DMS79 (cell line): ENCODE measurements around the gene DDIAS.
"Not testable (repeated sequence)": the region's sequence is repeated elsewhere in the genome, so short reads cannot be mapped to it uniquely, and the experiment has no call there.

ENCODE experiments used
- DNase-seq: peaks from one replicate; lab custom pipeline; 2025; lab: John Stamatoyannopoulos, UW

DDIAS gene

DNA sequence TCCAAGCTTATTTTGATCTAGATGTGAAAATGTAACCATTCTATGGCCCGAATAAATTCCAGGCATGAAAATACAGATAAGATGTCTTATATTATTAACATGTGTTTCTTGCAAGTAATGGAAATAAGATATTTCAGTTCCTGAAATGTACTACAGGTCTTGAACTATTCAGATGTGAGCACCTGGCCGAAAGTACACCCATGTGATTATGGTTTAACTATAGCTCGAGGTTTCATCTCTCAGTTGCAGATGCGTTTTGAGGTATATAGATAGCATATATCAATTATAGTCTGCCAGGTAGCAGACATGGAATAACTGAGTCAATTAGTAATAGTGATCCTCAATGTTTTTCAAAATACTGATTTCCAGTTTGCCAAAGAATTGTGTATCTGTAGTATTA, 68.3 kb downstream of the DDIAS start:
- no peak for DNase-seq

DNA sequence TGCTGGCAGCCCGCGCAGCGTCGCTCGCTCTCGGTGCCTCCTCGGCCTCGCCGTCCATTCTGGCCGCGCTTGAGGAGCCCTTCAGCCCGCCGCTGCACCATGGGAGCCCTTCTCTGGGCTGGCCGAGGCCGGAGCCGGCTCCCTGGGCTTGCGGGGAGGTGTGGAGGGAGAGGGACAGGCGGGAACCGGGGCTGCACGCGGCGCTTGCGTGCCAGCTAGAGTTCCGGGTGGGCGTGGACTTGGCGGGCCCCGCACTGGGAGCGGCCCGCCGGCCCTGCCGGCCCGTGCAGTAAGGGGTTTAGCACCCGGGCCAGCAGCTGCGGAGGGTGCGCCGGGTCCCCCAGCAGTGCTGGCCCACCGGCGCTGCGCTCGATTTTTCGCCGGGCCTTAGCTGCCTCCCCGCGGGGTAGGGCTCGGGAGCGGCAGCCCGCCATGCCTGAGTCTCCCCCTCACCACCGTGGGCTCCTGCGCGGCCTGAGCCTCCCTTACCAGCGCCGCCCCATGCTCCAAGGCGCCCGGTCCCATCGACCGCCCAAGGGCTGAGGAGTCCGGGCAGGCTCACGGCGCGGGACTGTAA, 69.1 kb downstream of the DDIAS start:
- not testable (repeated sequence) for DNase-seq

GRCh38 chr11:82971519-82971946, 70.0 kb downstream of the DDIAS start:
- not testable (repeated sequence) for DNase-seq

GRCh38 chr11:82972103-82972502, 70.6 kb downstream of the DDIAS start:
- DNase-seq = no peak

GRCh38 chr11:82974135-82974534, 72.6 kb downstream of the DDIAS start:
- DNase-seq = no peak

- DNase-seq = no peak
These were observed 73.3 kb downstream of the DDIAS start for GRCh38 chr11:82974851-82975250.

- DNase-seq = no peak
These were observed 74.3 kb downstream of the DDIAS start for GRCh38 chr11:82975882-82976281.

DNA sequence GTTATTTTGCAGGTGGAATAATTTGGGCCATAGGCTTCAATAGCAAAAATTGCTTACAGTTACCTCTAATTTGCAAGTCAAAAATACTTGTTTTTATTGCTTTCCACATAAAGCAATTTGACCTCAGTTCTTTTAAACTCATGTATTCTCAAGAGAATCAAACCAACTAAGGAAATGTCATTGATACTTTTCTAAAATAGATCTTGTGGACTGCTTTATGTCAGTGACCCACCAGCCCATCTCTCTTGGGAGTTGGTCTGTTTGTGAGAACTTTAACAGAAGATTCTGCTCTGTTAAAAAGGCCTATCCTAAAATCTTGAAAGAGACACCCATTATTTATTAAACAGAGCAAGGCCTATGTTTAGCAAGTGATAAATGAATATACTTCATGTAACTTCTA, 75.2 kb downstream of the DDIAS start:
- no peak for DNase-seq

DNA sequence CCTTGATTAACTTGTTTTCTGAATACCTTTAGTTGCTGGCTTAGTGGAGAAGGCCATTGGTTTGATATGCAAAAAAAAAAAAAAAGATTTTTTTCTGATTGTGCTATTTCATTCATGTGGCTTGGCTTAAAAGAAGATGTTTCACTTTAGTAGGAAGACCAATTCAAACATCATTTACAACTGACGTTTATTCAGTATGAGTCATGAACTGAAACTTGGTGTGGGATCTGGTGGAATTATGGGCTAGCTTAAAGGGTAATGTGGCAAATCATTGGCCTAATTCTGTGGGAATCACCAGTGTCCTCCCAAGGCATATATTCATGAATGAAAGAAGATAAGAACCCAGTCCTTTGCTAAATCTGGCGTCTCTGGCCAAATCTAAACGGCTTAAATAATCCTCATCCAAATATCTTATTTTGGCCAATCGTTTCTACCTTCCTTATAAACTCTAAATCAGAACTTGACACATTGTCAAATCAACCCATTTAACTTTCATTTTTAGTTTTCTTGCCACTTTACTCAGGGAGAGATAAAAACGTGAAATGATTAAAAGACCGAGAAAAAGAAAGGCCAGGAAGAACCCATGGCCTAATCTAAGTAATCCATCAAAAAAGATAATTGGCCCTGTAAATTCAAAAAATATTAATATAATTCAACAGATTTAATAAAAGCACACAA, 77.0 kb downstream of the DDIAS start:
- DNase-seq = no peak

DNA sequence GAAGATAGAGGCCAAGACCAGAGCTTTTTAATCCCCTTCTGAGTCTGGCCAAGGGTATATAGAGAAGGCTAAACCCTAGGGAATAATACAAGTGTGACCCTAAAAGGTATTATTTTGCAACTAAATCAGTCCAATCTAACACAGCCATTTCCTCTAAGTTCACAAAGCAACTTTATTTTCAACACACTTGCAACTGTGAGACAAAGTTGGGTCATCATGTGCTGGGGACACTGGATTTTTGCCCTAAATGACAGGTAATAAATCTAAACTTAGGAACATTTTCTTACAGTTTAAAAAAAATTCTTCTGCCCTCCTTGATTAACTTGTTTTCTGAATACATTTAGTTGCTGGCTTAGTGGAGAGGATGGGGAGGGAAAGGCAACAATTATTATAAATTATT, 78.3 kb downstream of the DDIAS start:
- no peak for DNase-seq

DNA sequence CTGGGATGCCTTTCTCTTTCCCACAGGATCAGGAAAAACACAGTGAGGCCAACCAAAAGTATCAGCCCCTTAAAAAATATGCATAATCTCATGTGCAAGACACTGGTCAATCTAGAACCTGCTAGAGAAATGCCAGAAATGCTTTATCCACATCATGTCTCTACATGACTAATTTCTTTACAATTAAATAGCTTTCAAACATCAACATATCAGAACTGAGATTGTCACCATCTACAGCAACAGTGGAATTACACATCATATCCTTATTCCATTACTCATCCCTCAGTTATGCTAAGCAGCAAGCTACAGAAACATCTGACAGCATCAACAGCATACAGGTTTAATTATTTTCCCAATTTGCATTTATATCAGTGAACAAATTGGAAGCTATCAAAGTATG, 78.8 kb downstream of the DDIAS start:
- no peak for DNase-seq

- no peak for DNase-seq
These were observed 79.4 kb downstream of the DDIAS start for GRCh38 chr11:82980947-82981346.

DNA sequence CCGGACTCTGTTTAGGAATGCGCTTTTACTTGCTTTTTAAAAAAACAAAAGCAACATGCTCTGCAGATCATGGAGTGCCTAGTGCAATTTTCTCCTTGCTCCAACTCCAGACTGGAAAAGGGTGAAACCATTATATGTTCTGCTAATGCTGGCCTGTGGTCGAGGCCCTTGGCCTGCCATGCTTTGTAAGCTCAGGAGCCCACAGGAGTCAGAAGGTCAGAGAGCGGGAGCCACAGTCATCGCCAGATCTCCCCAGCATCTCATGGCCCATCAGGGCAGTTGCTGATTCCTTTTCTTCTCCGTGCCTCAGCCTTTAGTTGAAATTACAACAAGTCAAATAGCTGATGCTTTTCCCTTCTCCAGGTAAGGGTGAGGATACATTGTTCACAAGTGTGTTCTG, 80.3 kb downstream of the DDIAS start:
- no peak for DNase-seq
